NCI-H1105 (cell line): ENCODE results near the gene LSM12.
"Not testable (repeated sequence)": the region's sequence is repeated elsewhere in the genome, so short reads cannot be mapped to it uniquely, and the experiment has no call there.

Source experiments
- DNase-seq: peaks from one replicate; lab custom pipeline; 2025; lab: John Stamatoyannopoulos, UW

LSM12 gene

GRCh38 chr17:44007346-44008204 is 58.9 kb downstream of the LSM12 start:
- no peak for DNase-seq

GRCh38 chr17:44006598-44007345 is 59.7 kb downstream of the LSM12 start:
- peak; percentile 92 for DNase-seq

- no peak for DNase-seq
Observed at GRCh38 chr17:44006272-44006597, 60.2 kb downstream of the LSM12 start.

- DNase-seq, result peak; percentile 47
Observed at GRCh38 chr17:44005527-44006271, 60.8 kb downstream of the LSM12 start.

GRCh38 chr17:44004761-44005526 is 61.5 kb downstream of the LSM12 start:
- no peak for DNase-seq

GRCh38 chr17:44004077-44004760 is 62.3 kb downstream of the LSM12 start, which contains the start of gene NAGS:
Gene NAGS, plus strand, starts transcription at chr17:44004622. Its CDS starts 42 bp downstream, at chr17:44004664.
- DNase-seq, result no peak

- DNase-seq, result no peak
Observed at GRCh38 chr17:44002141-44002848, 64.2 kb downstream of the LSM12 start.

GRCh38 chr17:44001461-44001920 is 65.0 kb downstream of the LSM12 start:
- no peak for DNase-seq

- DNase-seq, result no peak
Observed at GRCh38 chr17:44000871-44001460, 65.5 kb downstream of the LSM12 start.

GRCh38 chr17:44000141-44000860 is 66.2 kb downstream of the LSM12 start:
- DNase-seq, result no peak

- no peak for DNase-seq
Observed at GRCh38 chr17:43999024-43999423, 67.4 kb downstream of the LSM12 start.

- no peak for DNase-seq
Observed at GRCh38 chr17:43998552-43998951, 67.9 kb downstream of the LSM12 start.

GRCh38 chr17:43997180-43997579 is 69.3 kb downstream of the LSM12 start:
- not testable (repeated sequence) for DNase-seq

GRCh38 chr17:43995150-43995471 is 71.4 kb downstream of the LSM12 start:
- DNase-seq, result no peak

- DNase-seq, result no peak
Observed at GRCh38 chr17:43994272-43995149, 72.0 kb downstream of the LSM12 start.

- DNase-seq, result no peak
Observed at GRCh38 chr17:43992641-43993040, 73.8 kb downstream of the LSM12 start.

GRCh38 chr17:43988301-43988700 is 78.2 kb downstream of the LSM12 start:
- DNase-seq, result no peak
